Mucosa of descending colon (tissue), 3 donors: ENCODE measurements around the gene SUN3. TPM values are rescaled to one million over a fixed set of nuclear protein-coding genes. Genes with fewer than 3 reads are reported as not detected.

ENCODE experiments used
- ATAC-seq: fragments of 200-7000 bp; cut with Tn5 transposase; one replicate; pipeline ENCODE4 v1.9.1; 2020; ENCODE audit warnings: mild to moderate bottlenecking, moderate library complexity
- DNase-seq, 3 donors: peaks; one replicate each; pipeline ENCODE4 v3.0.0-alpha.2; 2020
- H3K36me3 ChIP-seq: fragments of 200-600 bp; one replicate; pipeline ENCODE4 v1.8.0; 2021; ENCODE audit warnings: low read depth, mild to moderate bottlenecking
- H3K4me1 ChIP-seq: fragments of 200-600 bp; one replicate; pipeline ENCODE4 v1.8.0; 2021; ENCODE audit warnings: low read depth, mild to moderate bottlenecking
- H3K4me3 ChIP-seq: fragments of 200-600 bp; one replicate; pipeline ENCODE4 v1.8.0; 2021; ENCODE audit warnings: mild to moderate bottlenecking
- H3K9me3 ChIP-seq: fragments of 200-600 bp; one replicate; pipeline ENCODE4 v1.8.0; 2021; ENCODE audit warnings: mild to moderate bottlenecking
- intact Hi-C, 2 donors: fragments of 100-400 bp; cut with DNase I in 1 of 2; cut with micrococcal nuclease in 1 of 2; formaldehyde crosslinking; loops; one replicate each; pipeline versions ENCODE4 v1.11.0 to v1.11.1; 2022; cut with DNase I, micrococcal nuclease
- total RNA-seq, 3 donors: library from RNA; stranded (reverse); fragmentation: NEBNext Ultra II Directional in 2 of 3; extraction: Animal tissue kit (Norgen Biotek cat#: 25700) in 2 of 3; gene quantifications; one replicate each; pipeline versions ENCODE4 v1.2.1 to v1.2.4, GENCODE V29; 2021 to 2023
- TF ChIP-seq, protein P1 (sequence below): fragments of 200-600 bp; IDR thresholded peaks from one replicate; pipeline ENCODE4 v1.8.0; 2022; ENCODE audit warnings: antibody characterized with exemption, mild to moderate bottlenecking
- donor health status: DM: no; HTN: no; CAD: no; lungs with moderate emphysema.
- donor health status: DM: no; HTN: no; CAD: no.
- donor health status: DM: no; HTN: yes; CAD: no.

SUN3 gene
- total RNA-seq, 3 donors from 2014 or later = 0.31 TPM; not detected in 2

DNA sequence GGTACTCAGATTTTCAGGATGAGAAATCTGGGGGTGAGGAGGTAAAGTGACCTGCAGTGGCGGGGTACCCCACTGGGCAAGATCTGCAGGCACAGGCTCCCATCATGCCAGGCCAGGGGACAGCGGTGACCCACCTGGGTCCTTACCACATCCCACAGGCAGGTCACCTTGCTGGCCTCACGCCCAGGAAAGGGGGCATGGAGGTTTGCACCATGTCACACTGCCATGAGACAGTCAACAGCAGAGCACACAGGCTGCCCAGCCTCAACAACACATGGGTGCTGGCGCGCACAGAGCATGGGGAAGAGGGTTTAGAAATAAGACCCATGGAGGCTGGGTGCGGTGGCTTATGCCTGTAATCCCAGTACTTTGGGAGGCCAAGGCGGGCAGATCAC is 81.6 kb downstream of the SUN3 start:
- Histone ChIP-seq H3K4me3 (no peak overlapping the region), H3K36me3 (no peaks in the 10 kb centered on the region), H3K4me1 (peaks cover 14% of the 10 kb centered on the region), H3K9me3 (no peaks in the 10 kb centered on the region)
- intact Hi-C loops = loop anchor here in 1 of 2 donors (5.0 kb wide), 1 partner anchor 165 kb away; no protein-coding TSS in a partner anchor
- ATAC-seq (no peak), DNase-seq (no peak)
- TF ChIP-seq, protein P1, sequence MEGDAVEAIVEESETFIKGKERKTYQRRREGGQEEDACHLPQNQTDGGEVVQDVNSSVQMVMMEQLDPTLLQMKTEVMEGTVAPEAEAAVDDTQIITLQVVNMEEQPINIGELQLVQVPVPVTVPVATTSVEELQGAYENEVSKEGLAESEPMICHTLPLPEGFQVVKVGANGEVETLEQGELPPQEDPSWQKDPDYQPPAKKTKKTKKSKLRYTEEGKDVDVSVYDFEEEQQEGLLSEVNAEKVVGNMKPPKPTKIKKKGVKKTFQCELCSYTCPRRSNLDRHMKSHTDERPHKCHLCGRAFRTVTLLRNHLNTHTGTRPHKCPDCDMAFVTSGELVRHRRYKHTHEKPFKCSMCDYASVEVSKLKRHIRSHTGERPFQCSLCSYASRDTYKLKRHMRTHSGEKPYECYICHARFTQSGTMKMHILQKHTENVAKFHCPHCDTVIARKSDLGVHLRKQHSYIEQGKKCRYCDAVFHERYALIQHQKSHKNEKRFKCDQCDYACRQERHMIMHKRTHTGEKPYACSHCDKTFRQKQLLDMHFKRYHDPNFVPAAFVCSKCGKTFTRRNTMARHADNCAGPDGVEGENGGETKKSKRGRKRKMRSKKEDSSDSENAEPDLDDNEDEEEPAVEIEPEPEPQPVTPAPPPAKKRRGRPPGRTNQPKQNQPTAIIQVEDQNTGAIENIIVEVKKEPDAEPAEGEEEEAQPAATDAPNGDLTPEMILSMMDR = no peak

DNA sequence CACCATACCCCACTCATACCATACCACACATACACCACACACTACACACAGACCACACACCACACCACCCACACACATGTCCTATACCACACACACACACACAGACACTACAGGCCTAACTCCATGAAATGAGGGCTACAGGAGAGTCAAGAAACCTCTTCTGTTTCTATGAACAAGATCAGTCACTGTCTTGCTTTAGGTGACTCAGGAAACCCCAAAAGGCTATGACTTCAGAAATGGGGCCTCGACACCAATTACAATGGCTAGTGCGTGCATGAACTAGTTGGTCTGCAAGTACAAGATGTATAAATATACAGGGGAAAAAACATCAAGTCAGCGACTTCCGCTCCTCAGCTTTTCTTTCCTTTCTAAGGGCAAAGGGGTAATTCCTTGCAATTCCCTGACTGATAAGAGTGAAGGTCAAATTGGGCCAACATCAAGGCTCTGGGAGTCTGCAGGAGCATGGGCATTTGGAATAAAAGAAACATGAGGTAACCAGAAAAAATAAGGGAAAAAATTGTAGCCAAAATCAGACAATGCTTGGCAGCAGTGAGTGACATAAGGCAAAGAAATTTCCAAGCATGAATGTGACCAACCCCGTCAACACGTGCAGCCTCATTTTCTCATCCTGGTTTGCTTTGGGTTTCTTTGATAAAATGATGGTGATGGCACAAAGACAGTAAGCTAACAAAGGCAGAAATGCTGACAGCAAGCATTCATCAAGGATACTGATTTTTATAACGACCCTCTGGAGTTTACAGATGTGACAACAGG is 82.1 kb downstream of the SUN3 start:
- no peak for DNase-seq
- TF ChIP-seq, protein P1 = no peak
- intact Hi-C loops = loop anchor here in 1 of 2 donors (5.0 kb wide), 1 partner anchor 166 kb away; no protein-coding TSS in a partner anchor
- Histone ChIP-seq H3K36me3 (no peaks in the 10 kb centered on the region), H3K4me1 (peaks cover 8% of the 10 kb centered on the region), H3K9me3 (no peaks in the 10 kb centered on the region), H3K4me3 (no peak overlapping the region)
- no peak for ATAC-seq

DNA sequence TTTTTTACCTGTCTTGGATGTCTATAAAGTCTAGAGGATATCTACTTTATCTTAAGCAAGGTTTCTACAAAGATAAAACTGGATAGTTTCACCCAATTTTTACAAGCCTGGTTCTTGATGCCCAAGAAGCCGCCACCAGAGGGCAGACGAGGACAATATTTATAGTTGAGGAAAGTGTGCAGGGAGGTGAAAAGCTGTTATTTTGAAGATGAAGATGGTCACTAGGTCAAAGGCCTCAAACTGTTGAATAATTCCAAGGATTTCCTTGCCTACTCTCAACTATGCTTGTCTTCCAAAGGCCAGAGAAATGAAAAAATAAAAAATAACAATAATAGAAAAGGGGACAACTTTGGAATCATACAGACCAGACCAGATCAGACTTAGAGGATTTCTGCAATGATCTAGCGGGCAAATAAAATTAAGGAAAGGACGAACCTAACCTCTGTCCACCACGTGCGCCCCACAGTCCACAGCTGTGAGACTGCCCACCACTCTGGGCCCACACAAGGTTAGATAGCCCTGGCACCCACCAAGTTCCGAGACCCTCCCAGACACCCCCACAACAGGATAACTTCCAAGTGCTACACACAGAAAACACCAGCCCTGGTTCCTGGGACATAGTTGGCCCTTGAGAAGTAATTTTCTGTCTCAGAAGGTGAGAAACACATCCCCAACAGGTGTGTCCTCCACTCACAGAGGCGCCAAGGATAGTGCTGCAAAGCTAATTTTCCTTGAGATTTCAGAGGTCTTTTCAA is 83.5 kb downstream of the SUN3 start:
- Histone ChIP-seq H3K4me1 (peaks cover 11% of the 10 kb centered on the region), H3K9me3 (no peaks in the 10 kb centered on the region), H3K4me3 (no peak overlapping the region), H3K36me3 (no peaks in the 10 kb centered on the region)
- intact Hi-C loops = loop anchor here (2.0 to 5.0 kb wide), 2 partner anchors 165 to 167 kb away; no protein-coding TSS in a partner anchor
- TF ChIP-seq, protein P1 = peak; percentile 64
- DNase-seq (peak in 2 of 3 donors; percentile 83 to 98), ATAC-seq (no peak)

DNA sequence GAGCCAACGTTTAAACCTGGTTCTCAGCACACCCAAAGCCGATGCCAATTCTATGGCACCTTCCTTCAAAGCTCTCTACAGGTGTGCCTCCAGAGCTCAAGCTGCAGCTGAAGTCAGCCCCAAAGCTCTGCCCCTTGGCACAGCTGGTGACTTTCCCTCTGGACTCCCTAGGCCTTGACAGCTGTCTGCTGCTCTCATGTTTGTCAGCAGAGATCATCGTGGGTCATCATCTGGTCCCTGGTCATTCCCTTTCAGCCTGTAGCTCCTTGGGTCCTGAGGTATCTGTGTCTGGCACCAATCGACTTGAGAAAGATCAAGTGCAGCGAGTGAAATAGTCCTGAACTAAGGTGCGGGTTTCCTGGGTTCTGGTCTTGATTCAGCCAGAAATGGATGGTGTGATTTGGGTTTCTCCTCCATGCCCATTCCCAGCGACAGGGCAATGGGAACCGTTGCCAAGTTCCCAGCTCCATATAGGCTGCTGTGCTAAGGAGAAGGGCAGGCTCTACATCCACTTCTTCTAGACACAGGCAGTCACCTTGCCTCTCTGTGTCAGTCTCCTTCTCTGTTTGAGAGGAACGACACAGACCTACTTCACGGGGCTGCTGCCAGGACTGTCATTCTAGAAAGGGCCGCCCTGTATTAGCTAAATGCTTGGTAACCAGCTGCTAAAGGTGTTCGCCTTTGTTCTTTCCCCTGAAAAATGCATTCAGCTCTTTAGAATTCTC is 84.2 kb downstream of the SUN3 start:
- Histone ChIP-seq H3K9me3 (no peaks in the 10 kb centered on the region), H3K4me3 (no peak overlapping the region), H3K4me1 (peaks cover 15% of the 10 kb centered on the region), H3K36me3 (no peaks in the 10 kb centered on the region)
- no peak for DNase-seq
- intact Hi-C loops = loop anchor here (2.0 to 5.0 kb wide), 2 partner anchors 166 to 168 kb away; no protein-coding TSS in a partner anchor
- no peak for ATAC-seq
- TF ChIP-seq, protein P1 = no peak
